Neural crest cell (in vitro differentiated cells): ENCODE measurements around the gene PDGFRB. TPM values are rescaled to one million over a fixed set of nuclear protein-coding genes. Genes with fewer than 3 reads are reported as not detected.

ENCODE experiments used
- DNase-seq: peaks from one replicate; pipeline ENCODE4 v3.0.0; 2021; ENCODE audit warnings: low read depth, mixed read lengths, low spot score
- H3K27ac Mint-ChIP-seq: one replicate; pipeline ENCODE4 v1.8.0; 2021; ENCODE audit warnings: mild to moderate bottlenecking, mixed read lengths; ENCODE audit not compliant: unreplicated experiment
- H3K27me3 Mint-ChIP-seq: 2 replicates; pipeline ENCODE4 v1.8.0; 2021; ENCODE audit warnings: low read depth, mild to moderate bottlenecking, mixed read lengths
- H3K36me3 Mint-ChIP-seq: 2 replicates; pipeline ENCODE4 v1.8.0; 2021; ENCODE audit warnings: low read depth, mild to moderate bottlenecking, mixed read lengths
- H3K4me1 Mint-ChIP-seq: 2 replicates; pipeline ENCODE4 v1.8.0; 2021; ENCODE audit warnings: mixed read lengths
- H3K4me3 Mint-ChIP-seq: one replicate; pipeline ENCODE4 v1.8.0; 2021; ENCODE audit warnings: mild to moderate bottlenecking, mixed read lengths
- H3K9me3 Mint-ChIP-seq: 2 replicates; pipeline ENCODE4 v1.8.0; 2021; ENCODE audit warnings: mixed read lengths
- total RNA-seq: library from RNA; stranded (reverse); gene quantifications from 2 replicates; pipeline ENCODE4 v1.2.1, GENCODE V29; 2021
- TF ChIP-seq, protein P1 (sequence below): fragments of 200-600 bp; sonication (generic); conservative IDR thresholded peaks from 2 replicates; pipeline ENCODE4 v1.5.0; 2021; ENCODE audit warnings: antibody characterized with exemption, mild to moderate bottlenecking

Gene PDGFRB
- total RNA-seq, 1 donor from 2014 or later = 10.8 TPM

DNA sequence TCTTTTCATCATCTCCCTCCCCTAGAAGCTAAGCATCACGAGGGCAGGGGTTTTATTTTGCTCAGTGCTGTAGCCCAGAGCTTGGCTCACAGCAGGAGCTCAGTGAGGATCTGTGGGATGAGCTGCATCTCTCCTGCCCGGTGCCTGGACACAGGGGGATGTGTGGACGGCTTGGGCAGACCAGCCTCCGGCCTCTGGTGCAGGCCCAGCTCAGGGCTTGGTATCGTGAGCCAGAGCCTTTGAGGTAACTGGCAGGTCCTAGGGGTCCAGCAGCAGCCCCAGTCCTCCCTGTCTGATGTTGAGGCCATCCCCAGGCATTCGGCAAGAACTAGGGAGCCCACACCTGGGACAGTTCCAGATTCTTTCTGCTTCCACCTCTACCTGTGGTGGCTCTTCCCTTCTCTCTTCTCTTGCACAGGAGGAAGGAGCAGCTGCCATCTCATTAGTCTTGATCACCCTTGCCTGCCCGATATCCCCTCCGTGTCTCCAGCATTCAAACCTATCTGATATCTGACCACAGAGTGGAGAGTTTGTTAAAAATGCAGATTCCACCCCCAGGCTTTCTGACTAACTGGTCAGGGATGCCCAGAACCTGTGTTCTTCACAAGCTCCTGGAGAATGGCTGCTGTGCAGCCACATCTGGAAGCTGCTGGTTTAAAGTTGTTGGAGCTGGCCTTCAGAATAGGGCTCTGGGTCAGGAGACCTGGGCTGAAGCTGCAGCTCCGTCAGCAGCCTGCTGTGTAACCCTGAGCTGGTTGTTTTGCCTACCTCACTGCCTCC is 26.3 kb upstream of the PDGFRB start:
- Mint-ChIP-seq H3K27me3 (peaks cover 14% of the 10 kb centered on the region), H3K4me3 (no peak overlapping the region)
- DNase-seq = no peak

GRCh38 chr5:150181027-150181426 is 25.4 kb upstream of the PDGFRB start:
- Mint-ChIP-seq H3K27ac (no peak overlapping the region), H3K27me3 (peaks cover 7% of the 10 kb centered on the region), H3K4me3 (no peak overlapping the region), H3K9me3 (no peaks in the 10 kb centered on the region), H3K4me1 (peaks cover 5% of the 10 kb centered on the region), H3K36me3 (no peaks in the 10 kb centered on the region)
- DNase-seq = no peak
- TF ChIP-seq, protein P1, sequence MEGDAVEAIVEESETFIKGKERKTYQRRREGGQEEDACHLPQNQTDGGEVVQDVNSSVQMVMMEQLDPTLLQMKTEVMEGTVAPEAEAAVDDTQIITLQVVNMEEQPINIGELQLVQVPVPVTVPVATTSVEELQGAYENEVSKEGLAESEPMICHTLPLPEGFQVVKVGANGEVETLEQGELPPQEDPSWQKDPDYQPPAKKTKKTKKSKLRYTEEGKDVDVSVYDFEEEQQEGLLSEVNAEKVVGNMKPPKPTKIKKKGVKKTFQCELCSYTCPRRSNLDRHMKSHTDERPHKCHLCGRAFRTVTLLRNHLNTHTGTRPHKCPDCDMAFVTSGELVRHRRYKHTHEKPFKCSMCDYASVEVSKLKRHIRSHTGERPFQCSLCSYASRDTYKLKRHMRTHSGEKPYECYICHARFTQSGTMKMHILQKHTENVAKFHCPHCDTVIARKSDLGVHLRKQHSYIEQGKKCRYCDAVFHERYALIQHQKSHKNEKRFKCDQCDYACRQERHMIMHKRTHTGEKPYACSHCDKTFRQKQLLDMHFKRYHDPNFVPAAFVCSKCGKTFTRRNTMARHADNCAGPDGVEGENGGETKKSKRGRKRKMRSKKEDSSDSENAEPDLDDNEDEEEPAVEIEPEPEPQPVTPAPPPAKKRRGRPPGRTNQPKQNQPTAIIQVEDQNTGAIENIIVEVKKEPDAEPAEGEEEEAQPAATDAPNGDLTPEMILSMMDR = no peak

More for the DNA sequence above, 26.3 kb upstream of the PDGFRB start:
- no peak overlapping the region for H3K27ac Mint-ChIP-seq
- TF ChIP-seq, protein P1 = no peak
- peaks cover 5% of the 10 kb centered on the region for H3K4me1 Mint-ChIP-seq
- no peaks in the 10 kb centered on the region for H3K36me3 Mint-ChIP-seq
- no peaks in the 10 kb centered on the region for H3K9me3 Mint-ChIP-seq

DNA sequence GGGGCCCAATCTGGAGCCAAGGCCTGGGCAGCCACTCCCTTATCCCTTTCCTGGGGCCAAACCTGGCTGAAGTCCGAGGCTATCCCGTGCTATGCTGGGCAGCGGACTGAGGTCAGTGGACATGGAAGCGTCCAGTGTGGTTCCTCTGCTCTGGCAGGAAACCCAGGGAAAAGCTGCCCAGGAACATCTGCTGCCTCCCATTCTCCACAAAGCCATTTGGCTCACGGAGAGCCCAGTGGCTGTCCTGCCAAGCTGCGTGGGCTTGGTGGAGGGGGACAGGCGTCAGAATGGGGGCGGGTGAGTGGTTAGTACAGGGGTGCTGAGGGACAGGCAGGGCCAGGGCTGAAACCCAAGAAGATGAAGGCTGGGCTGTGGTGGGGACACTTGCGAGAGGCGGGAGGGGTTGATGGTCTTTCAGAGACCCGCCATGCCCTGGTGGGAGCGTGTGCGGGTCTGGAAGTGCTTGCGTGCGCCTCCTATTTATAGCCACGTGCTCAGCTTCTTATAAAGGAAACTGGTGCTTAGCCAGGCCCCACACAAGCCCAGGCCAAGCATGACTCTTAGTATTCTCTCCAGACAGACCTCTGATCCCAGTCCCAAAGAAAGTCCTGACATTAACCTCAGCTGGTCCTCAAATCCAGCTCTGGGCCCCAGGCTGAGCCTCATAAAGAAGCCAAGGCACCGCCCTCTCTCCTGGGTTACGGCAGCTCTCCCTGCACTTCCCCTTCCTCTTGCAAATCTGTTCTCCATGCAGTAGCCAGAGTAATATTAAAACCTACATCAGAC is 24.8 kb upstream of the PDGFRB start:
- Mint-ChIP-seq H3K36me3 (no peaks in the 10 kb centered on the region), H3K9me3 (no peaks in the 10 kb centered on the region), H3K27me3 (peaks cover 7% of the 10 kb centered on the region), H3K4me3 (no peak overlapping the region), H3K4me1 (peaks cover 5% of the 10 kb centered on the region), H3K27ac (no peak overlapping the region)
- DNase-seq = no peak
- TF ChIP-seq, protein P1 = no peak

- Mint-ChIP-seq H3K27me3 (peaks cover 4% of the 10 kb centered on the region), H3K36me3 (no peaks in the 10 kb centered on the region), H3K4me1 (peaks cover 5% of the 10 kb centered on the region), H3K9me3 (no peaks in the 10 kb centered on the region), H3K4me3 (no peak overlapping the region), H3K27ac (no peak overlapping the region)
- DNase-seq = no peak
- TF ChIP-seq, protein P1 = no peak
Measured at GRCh38 chr5:150179019-150179620, 23.5 kb upstream of the PDGFRB start.

GRCh38 chr5:150178262-150178661 is 22.6 kb upstream of the PDGFRB start:
- Mint-ChIP-seq H3K9me3 (no peaks in the 10 kb centered on the region), H3K4me1 (peaks cover 5% of the 10 kb centered on the region), H3K27ac (no peak overlapping the region), H3K4me3 (no peak overlapping the region), H3K36me3 (no peaks in the 10 kb centered on the region), H3K27me3 (peaks cover 9% of the 10 kb centered on the region)
- TF ChIP-seq, protein P1 = no peak
- no peak for DNase-seq
